Neural progenitor cell (in vitro differentiated cells): Measurements from ENCODE around the gene STRA8. TPM values are rescaled to one million over a fixed set of nuclear protein-coding genes. Genes with fewer than 3 reads are reported as not detected.

Experiments
- DNase-seq: peaks from one replicate; pipeline ENCODE4 v3.0.0-alpha.2; 2016; ENCODE audit warnings: low spot score
- H2AFZ ChIP-seq: fragments of 200-600 bp; sonication (generic); replicated peaks from 2 replicates; pipeline ENCODE4 v1.6.1; 2016; ENCODE audit warnings: antibody characterized with exemption
- H3F3A ChIP-seq: fragments of 200-600 bp; sonication (generic); 2 replicates; pipeline ENCODE4 v1.6.1; 2016; ENCODE audit warnings: antibody characterized with exemption, low read depth
- H3K27ac ChIP-seq: fragments of 200-600 bp; sonication (generic); 2 replicates; pipeline ENCODE4 v1.5.1; 2016; ENCODE audit warnings: mild to moderate bottlenecking
- H3K27me3 ChIP-seq: fragments of 200-600 bp; sonication (generic); 2 replicates; pipeline ENCODE4 v1.6.1; 2016; ENCODE audit warnings: mild to moderate bottlenecking, moderate library complexity
- H3K36me3 ChIP-seq: fragments of 200-600 bp; sonication (generic); 2 replicates; pipeline ENCODE4 v1.5.1; 2016
- H3K4me1 ChIP-seq: fragments of 200-600 bp; sonication (generic); 2 replicates; pipeline ENCODE4 v1.6.1; 2016; ENCODE audit warnings: mixed run types
- H3K4me2 ChIP-seq: fragments of 200-600 bp; sonication (generic); 2 replicates; pipeline ENCODE4 v1.6.1; 2016
- H3K4me3 ChIP-seq: fragments of 200-600 bp; sonication (generic); 2 replicates; pipeline ENCODE4 v1.5.1; 2016
- H3K79me2 ChIP-seq: fragments of 200-600 bp; sonication (generic); 2 replicates; pipeline ENCODE4 v1.6.1; 2016; ENCODE audit warnings: low read depth
- H3K9ac ChIP-seq: fragments of 200-600 bp; sonication (generic); 2 replicates; pipeline ENCODE4 v1.6.1; 2016
- H3K9me3 ChIP-seq: fragments of 200-600 bp; sonication (generic); 2 replicates; pipeline ENCODE4 v1.5.1; 2016; ENCODE audit warnings: low read depth
- H4K20me1 ChIP-seq: fragments of 200-600 bp; sonication (generic); 2 replicates; pipeline ENCODE4 v1.6.1; 2016; ENCODE audit warnings: low read depth
- H3K27ac Mint-ChIP-seq: 3 replicates; pipeline ENCODE4 v1.8.0; 2021; ENCODE audit warnings: mixed read lengths
- H3K27me3 Mint-ChIP-seq: 2 replicates; pipeline ENCODE4 v1.8.0; 2022; ENCODE audit warnings: low read depth, mild to moderate bottlenecking, inconsistent platforms, moderate library complexity, mixed read lengths; ENCODE audit not compliant: insufficient read depth
- H3K36me3 Mint-ChIP-seq: 3 replicates; pipeline ENCODE4 v1.8.0; 2021; ENCODE audit warnings: mixed read lengths
- H3K4me1 Mint-ChIP-seq: 3 replicates; pipeline ENCODE4 v1.8.0; 2021; ENCODE audit warnings: mixed read lengths
- H3K4me3 Mint-ChIP-seq: 3 replicates; pipeline ENCODE4 v1.8.0; 2021; ENCODE audit warnings: mild to moderate bottlenecking, moderate library complexity, mixed read lengths
- H3K9me3 Mint-ChIP-seq: 3 replicates; pipeline ENCODE4 v1.8.0; 2020; ENCODE audit warnings: mixed read lengths
- CTCF ChIP-seq: fragments of 200-600 bp; sonication (generic); IDR thresholded peaks from 2 replicates; pipeline ENCODE4 v1.5.1; 2017; ENCODE audit warnings: antibody characterized with exemption, mild to moderate bottlenecking
- EZH2 ChIP-seq: fragments of 200-600 bp; sonication (generic); IDR thresholded peaks from 2 replicates; pipeline ENCODE4 v1.6.1; 2017; ENCODE audit warnings: antibody characterized with exemption, mild to moderate bottlenecking, moderate library complexity
- EZH2phosphoT487 ChIP-seq: fragments of 200-600 bp; sonication (generic); IDR thresholded peaks from 2 replicates; pipeline ENCODE4 v1.6.1; 2017; ENCODE audit warnings: antibody characterized with exemption
- total RNA-seq: library from RNA; depleted of rRNA; stranded (reverse); fragments of >200 nt; gene quantifications from 2 replicates; pipeline ENCODE4 v1.2.3, GENCODE V29; 2015; ENCODE audit warnings: low replicate concordance

STRA8 gene
- total RNA-seq, 1 donor from 2014 or later = not detected

GRCh38 chr7:135286876-135287275, 53.2 kb downstream of the STRA8 start:
- DNase-seq = no peak
- H3K4me2 ChIP-seq = no peak overlapping the region
- H3K4me3 Mint-ChIP-seq = no peak overlapping the region
- H3K36me3 ChIP-seq = no peaks in the 10 kb centered on the region
- H3K9me3 Mint-ChIP-seq = no peaks in the 10 kb centered on the region
- no peaks in the 10 kb centered on the region for H3K27me3 ChIP-seq
- no peaks in the 10 kb centered on the region for H3K36me3 Mint-ChIP-seq
- peaks cover 7% of the 10 kb centered on the region for H3K4me1 ChIP-seq
- H2AFZ ChIP-seq = no peak overlapping the region
- H3F3A ChIP-seq = no peaks in the 10 kb centered on the region
- no peaks in the 10 kb centered on the region for H3K9me3 ChIP-seq
- no peaks in the 10 kb centered on the region for H4K20me1 ChIP-seq
- H3K9ac ChIP-seq = no peak overlapping the region
- no peak overlapping the region for H3K27ac Mint-ChIP-seq
- H3K4me1 Mint-ChIP-seq = peaks cover 12% of the 10 kb centered on the region
- no peak overlapping the region for H3K27ac ChIP-seq
- H3K79me2 ChIP-seq = no peaks in the 10 kb centered on the region
- peaks cover 4% of the 10 kb centered on the region for H3K27me3 Mint-ChIP-seq
- TF ChIP-seq EZH2 = no peak
- TF ChIP-seq CTCF = no peak
- TF ChIP-seq EZH2phosphoT487 = no peak
- H3K4me3 ChIP-seq = no peak overlapping the region

- peaks cover 7% of the 10 kb centered on the region for H3K4me1 ChIP-seq
- H2AFZ ChIP-seq = peak overlapping the region; percentile 55
- H3K4me3 ChIP-seq = no peak overlapping the region
- H3K9me3 ChIP-seq = no peaks in the 10 kb centered on the region
- no peaks in the 10 kb centered on the region for H3F3A ChIP-seq
- peak; percentile 48 for DNase-seq
- H3K36me3 Mint-ChIP-seq = no peaks in the 10 kb centered on the region
- H3K4me3 Mint-ChIP-seq = no peak overlapping the region
- H3K36me3 ChIP-seq = no peaks in the 10 kb centered on the region
- H3K4me1 Mint-ChIP-seq = peaks cover 12% of the 10 kb centered on the region
- TF ChIP-seq EZH2phosphoT487 (no peak), EZH2 (no peak), CTCF (no peak)
- H3K79me2 ChIP-seq = no peaks in the 10 kb centered on the region
- H3K27ac Mint-ChIP-seq = peak overlapping the region; percentile 42
- H3K9me3 Mint-ChIP-seq = peaks cover 3% of the 10 kb centered on the region
- peaks cover 7% of the 10 kb centered on the region for H3K27me3 Mint-ChIP-seq
- no peaks in the 10 kb centered on the region for H4K20me1 ChIP-seq
- H3K27me3 ChIP-seq = no peaks in the 10 kb centered on the region
- no peak overlapping the region for H3K9ac ChIP-seq
- H3K4me2 ChIP-seq = no peak overlapping the region
- no peak overlapping the region for H3K27ac ChIP-seq
Measured at GRCh38 chr7:135290594-135290993, 57.0 kb downstream of the STRA8 start.

- no peaks in the 10 kb centered on the region for H3F3A ChIP-seq
- peaks cover 7% of the 10 kb centered on the region for H3K27me3 Mint-ChIP-seq
Measured at GRCh38 chr7:135291809-135292253, 58.2 kb downstream of the STRA8 start.

More at GRCh38 chr7:135291809-135292253, 58.2 kb downstream of the STRA8 start:
- Histone ChIP-seq H3K27me3 (no peaks in the 10 kb centered on the region), H3K27ac (no peak overlapping the region), H2AFZ (no peak overlapping the region), H3K79me2 (no peaks in the 10 kb centered on the region), H3K4me3 (no peak overlapping the region), H3K9me3 (no peaks in the 10 kb centered on the region), H3K4me1 (peaks cover 7% of the 10 kb centered on the region), H4K20me1 (no peaks in the 10 kb centered on the region), H3K9ac (no peak overlapping the region), H3K36me3 (no peaks in the 10 kb centered on the region), H3K4me2 (no peak overlapping the region)
- peaks cover 12% of the 10 kb centered on the region for H3K4me1 Mint-ChIP-seq
- no peak overlapping the region for H3K4me3 Mint-ChIP-seq
- peak overlapping the region; percentile 63 for H3K27ac Mint-ChIP-seq
- no peaks in the 10 kb centered on the region for H3K36me3 Mint-ChIP-seq
- peaks cover 10% of the 10 kb centered on the region for H3K9me3 Mint-ChIP-seq
- DNase-seq = no peak
- no peak for TF ChIP-seq CTCF
- no peak for TF ChIP-seq EZH2
- no peak for TF ChIP-seq EZH2phosphoT487
